HCEC 1CT (cell line): ENCODE results near the gene COL18A1.

ENCODE experiments used
- DNase-seq: peaks from one replicate; pipeline ENCODE4 v3.0.0-alpha.2; 2017

The COL18A1 gene

DNA sequence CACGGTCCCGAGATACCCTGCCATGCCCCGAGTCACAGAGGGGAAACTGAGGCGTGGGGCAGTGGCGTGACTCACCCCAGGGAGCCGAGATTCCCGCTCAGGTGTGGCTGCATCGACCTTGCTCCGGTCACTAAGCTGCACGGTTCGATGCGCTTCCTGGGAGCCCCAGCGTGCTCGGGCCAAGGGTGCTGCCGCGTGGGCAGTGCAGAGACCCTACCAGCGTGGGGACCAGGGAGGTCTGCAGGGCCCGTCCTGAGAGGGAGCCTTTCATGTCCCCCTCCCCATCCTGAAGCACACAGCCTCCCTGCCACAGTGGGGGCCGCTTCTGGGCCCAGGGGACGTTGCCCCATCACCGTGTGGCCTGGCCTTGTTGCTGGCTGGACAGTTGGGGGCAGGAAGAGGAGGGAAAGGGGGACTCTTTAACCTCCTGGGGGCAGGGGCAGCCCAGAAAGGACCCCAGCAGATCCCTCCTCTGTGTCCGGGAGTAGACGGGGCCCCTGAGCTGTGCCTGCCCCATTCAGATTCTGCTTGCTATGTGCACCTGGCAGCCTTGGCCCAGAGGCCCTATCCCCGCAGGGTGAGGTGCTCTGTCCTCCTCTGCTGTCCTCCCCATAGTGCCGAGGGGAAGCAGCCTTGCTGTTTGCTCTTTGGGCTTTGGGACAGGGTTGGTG lies 52.3 kb downstream of the COL18A1 start:
- no peak for DNase-seq

DNA sequence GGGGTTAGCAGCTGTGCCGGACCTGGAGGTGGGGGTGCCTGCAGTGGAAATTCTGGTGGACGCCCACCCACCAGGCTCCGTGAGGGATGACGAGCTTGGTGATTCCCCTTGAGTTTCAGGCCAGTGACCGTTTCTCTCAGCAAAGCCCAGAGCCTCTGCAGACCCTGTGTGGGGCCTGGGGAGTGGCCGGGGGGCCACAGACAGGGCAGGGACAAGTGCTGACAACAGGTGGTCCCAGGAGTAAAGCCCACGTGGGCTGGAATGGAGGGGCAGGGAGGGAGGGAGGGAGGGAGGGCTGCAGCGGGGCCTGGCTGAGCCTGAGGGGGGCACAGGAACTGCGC lies 52.8 kb downstream of the COL18A1 start:
- no peak for DNase-seq

DNA sequence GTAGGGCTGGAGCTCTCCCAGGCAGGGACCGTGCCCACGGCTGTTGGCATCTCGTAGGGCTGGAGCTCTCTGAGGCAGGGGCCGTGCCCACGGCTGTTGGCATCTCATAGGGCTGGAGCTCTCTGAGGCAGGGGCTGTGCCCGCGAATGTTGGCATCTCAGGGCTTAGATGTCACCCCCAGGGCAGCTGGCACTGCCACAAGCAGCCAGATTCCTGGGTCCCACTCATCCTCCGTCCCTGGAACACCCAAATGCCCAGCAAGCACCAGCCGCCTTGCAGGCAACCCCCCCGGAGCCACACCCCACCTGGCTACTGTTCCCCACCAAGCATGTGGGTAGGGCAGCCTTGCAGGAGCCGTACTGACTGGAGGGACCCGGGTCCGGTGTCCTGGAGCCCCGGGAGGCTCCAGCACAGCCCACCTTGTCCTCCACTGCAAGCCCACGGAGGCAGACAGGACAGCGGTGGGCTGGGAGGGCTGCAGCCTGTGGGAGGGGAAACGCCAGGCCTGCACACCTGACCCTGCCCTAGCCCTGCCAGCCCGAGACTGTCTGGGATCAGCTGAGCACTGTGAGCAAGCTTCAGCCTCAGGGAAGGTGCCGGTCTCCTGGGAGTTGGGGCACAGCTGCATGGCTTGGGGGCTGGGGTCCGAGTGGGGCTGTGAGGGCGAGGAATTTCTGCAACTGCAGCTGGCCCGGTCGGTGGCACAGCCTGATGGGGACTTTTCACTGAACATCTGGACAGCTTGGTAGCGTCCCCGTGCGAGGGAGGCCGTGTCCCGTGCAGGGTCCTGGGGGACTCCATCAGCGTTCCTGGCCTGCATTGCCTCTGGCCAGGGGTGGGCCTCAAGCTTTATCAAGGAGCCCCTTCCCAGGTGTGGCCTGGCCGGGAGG lies 53.6 kb downstream of the COL18A1 start:
- no peak for DNase-seq

DNA sequence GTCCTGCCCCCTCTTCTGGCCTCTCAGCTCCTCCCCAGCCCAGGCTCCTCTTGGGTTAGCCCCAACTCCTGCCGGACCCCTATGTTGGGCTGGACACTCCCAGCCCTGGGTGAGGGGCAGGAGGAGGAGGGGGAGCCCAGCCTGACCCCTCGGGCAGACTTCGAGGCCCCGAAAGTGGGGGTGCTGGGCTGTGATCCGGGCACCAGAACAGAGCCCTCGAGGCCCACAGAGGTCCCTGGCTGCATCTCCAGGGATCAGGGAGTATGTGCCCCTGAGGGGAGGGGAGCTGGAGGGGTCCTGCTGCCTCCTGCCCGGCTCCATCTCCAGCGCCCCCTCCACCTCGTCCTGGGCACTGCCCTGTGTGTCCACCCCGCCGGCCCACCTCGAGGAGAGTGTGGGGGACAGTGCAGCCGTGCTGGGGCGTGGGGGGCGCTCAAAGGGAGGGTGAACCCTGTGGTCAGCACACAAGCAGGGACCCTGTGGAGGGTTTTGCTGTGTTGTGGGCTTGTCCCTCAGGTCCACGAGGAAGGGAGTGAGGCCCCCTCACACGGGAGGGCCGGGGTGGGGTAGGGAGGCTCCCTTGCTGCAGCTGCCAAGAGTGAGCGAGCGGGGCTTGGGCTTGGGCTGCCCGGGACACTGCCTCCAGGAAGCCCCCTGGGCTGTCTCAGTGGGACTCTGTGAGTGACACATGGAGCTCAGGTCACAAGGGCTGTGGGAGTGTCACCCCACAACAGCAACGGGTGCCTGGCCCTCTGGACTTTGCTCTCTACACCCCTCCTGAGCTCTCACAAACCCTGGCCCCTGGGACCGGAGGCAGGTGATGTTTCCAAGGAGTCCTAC lies 54.4 kb downstream of the COL18A1 start:
- no peak for DNase-seq

DNA sequence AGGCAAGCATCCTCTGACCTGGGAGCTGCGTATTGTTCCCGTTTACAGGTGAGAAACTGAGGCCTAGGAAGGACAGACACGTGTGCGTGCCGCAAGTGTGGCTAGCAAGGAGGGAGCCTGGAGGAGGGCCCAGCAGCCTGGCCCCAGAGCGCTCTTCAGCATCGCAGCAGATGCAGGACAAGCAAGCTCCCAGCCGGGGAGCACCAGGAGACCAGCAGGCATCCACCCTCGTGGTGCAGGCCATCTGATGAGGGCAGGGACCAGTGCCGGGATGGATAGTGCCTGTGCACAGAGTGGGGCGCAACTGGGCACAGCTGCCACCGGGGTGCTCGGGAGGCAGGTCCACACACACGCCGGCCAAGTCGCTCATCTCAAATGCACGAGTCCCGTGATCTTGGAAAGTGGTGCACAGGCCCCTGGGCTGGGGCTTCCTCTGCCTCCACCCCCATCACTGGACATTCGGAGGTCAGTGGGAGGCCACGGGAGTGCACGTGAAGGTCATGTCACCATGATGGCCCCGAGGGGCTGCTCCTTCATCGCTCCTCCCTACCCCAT lies 55.1 kb downstream of the COL18A1 start:
- no peak for DNase-seq

DNA sequence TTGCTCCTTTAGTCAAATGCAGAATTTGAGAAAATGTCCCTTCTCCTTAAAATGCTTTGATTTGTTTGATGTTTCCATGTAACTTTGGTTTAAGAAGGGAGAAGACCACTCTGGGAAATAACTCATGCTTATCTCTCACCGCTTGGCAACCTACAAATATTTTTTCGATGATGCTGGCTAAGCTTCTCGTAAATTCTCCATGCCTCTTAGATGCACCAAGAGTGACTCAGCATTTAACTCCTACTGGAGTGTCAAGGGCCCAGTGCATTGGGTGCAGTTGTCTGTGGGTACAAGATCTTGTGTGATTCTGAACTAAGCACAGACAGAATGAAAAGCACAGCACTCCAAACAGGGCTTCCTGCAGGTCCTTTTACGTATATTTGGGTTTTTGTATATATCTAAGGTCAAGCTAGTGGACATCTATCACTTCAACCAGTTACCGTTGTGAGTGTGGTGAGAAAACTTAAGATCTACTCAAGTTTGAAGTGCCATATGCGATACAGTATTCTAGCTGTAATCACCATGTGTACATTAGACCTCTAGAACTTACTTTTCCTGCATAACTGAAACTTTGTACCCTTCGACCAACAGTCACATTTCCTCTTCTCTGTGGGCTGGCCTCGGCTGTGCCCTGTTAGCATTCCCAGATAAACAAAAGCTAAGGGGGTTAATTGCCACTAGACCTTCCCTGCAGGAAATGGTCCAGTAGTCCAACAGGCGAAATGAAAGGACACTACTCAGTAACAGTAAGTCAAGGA lies 55.8 kb downstream of the COL18A1 start:
- DNase-seq = peak; percentile 69

DNA sequence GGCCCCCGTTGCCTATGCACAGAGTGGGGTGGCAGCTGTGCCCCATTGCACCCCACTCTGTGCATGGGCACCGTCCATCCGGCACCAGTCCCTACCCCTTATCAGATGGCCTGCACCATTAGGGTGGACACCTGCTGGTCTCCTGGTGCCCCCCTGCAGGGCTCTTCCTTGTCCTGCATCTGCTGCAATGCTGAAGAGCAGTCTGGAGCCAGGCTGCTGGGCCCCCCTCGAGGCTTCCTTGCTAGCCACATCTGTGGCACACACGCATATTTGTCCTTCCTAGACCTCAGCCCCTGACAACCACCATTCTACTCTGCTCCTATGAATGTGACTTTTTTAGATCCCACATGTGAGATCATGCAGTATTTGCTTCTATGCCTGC lies 56.4 kb downstream of the COL18A1 start:
- DNase-seq = no peak

DNA sequence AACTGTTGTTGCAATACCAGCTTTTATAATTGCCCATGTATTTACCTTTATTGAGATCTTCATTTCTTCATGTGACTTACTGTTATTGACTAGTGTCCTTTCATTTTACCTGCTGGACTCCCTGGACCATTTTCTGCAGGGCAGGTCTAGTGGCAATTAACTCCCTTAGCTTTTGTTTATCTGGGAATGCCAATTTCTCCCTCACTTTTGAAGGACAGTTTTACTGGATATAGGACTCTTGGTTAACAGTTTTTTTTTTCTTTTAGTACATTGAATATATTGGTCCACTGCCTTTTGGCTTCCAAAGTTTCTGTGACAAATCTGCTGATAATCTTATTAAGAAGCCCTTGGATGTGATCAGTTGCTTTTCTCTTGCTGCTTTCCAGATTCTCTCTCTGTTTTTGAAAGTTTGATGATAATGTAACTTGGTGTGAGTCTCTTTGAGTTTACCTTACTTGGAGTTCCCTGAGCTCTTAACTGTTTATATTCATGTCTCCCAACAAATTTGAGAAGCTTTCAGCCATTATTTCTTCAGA lies 56.9 kb downstream of the COL18A1 start:
- no peak for DNase-seq

DNA sequence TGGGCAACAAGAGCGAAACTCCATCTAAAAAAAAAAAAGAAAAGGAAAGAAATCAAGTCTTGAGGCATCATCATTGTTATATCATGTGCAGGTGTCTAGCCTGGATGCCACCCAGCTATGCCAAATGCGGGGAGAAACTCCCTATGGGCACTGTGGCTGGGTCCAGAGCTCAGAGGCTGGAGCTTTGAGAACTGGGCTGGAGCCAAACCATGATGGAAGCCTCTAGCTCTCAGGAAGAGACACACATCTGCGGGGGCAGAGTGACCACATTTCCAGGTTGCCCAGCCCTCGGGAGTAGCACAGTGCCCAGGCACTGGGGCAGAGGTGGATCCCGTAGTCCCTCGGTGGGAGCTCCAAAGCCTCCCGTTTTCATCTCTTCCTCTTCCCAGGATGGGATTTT lies 58.9 kb downstream of the COL18A1 start:
- no peak for DNase-seq

DNA sequence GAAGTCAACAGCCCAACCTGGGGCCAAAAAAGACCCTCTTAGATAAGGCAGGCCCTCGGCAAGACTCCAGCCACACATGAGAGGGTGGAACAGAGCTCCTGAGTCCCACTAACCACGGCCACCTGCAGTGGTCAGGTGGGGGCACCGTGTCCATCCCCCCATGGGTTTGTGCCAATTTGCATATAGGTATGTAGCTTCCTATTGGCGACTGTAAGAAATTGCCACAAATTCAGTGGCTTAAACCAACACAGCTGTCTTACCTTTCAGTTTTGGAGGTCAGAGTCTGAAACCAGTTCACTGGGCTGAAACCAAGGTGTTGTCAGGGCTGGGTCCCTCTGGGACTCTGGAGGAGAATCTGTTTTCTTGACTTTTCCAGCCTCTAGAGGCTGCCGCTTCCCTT lies 59.3 kb downstream of the COL18A1 start:
- DNase-seq = no peak

DNA sequence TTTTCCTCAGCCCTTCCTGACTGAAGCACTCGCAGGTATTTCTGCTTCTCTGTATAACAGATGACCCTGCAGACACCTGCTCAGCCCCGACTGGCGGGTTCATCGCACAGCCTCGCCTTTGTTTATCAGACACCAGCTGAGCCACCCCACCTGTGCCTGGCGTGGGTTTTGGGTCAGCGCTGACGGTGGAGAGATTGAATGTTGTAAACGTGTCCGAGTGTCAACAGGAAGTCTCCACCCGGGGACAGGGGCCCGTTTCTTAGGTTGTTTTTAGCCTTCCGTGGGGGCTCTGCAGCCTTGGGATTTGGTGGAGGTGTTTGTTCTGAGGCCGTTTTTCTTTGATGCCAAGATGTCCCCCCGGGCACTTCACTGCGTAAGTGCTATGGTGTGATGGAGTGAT lies 60.1 kb downstream of the COL18A1 start:
- no peak for DNase-seq

DNA sequence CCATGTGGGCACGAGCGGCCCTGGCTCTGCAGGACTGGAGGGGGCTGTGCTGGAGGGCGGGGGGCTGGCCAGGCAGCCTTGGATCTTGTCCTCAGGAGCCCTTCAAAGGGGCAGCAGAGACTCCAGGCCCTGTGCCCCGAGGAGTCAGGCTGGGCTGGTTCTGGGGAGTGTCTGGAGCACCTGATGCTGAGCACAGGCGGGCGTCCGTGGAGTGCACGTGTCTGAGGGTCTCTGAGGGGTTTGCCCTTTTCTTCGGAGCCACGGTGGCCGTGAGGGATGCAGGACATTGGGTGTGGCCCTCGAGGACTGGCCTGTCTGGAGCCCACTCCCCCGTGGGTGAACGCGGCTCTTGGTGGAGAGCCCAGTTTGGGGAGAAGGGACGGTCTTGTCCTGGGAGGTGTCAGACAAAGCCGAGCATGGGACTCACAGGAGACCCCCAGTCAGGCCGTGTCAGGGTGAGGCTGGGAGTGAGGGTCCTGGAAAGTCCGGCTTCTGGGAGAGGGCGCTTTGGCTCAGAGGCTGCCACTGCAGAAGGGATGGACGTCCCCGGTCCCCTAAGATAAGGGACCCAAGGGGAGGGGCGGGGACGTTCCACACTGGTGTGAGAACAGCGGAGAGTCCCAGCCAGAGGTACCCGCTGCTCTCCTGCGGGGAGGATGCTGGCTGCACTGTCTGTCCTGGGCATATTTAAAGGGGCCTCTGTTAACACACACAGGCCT lies 60.8 kb downstream of the COL18A1 start:
- DNase-seq = no peak

DNA sequence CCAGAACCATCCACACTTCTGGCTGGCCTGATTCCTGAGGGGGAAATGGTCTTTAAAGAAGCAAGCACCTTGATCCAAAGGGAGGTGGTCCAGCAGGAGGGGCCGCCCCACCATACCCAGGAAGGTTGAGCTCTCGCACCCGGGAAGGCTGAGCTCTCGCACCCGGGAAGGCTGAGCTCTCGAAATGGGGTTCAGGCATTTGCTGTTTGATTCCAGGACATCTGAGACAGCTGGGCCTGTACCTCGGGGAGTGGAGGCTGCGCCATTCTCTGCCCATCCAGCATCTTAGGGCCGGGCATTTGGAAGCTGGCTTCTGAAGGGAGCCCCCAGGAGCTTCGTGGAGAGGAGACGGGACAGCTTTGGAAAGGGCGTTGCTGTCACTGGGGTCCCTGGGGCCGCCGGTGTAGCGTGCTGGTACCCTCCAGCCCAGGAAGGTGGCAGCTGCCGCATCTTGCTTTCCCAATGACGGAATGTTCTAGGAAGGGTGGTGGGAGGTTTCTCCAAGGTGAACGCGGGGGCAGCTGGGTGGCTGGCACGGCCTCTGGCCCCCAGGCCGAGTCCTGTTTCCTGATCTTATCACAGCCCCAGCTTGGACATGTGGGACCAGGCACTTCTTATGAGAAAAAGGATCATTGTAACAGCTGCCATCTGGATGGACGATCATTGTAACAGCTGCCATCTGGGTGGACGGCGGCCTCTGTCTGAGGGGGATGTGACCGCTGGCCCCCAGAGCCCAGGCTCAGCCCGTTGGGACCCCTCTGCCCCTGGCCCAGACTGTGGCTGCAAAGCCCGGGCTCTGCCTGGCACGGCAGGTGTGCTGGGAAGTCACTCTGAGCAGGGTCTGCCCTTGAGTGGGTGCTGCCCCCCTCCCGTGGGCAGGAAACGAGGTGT lies 61.6 kb downstream of the COL18A1 start:
- no peak for DNase-seq

DNA sequence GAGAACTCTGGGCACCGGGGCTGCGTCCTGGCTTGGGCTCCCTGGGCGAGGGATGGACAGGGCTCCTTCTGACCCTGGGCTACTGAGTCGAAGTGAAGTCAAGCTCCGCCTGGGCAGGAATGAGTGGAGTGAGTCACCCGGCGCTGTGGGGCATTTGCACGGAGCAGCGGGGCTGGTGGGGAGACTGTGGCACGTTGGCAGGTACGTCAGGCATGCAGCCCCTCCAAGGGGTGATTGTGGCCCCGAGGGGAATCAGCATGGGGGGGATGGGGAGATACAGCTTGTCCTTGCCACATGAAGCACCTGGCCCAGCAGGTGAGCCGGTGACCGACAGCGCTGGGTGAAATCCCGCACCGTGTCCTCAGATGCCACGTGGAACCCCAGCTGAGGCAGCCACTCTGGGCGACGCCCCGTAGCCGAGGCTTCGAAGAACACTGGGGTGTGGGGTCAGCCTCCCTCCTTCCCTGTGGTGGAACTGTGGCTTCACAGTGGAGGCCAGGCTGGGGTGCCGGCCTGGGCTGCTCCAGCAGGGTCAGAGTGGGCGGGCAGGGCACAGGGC lies 62.3 kb downstream of the COL18A1 start:
- no peak for DNase-seq

DNA sequence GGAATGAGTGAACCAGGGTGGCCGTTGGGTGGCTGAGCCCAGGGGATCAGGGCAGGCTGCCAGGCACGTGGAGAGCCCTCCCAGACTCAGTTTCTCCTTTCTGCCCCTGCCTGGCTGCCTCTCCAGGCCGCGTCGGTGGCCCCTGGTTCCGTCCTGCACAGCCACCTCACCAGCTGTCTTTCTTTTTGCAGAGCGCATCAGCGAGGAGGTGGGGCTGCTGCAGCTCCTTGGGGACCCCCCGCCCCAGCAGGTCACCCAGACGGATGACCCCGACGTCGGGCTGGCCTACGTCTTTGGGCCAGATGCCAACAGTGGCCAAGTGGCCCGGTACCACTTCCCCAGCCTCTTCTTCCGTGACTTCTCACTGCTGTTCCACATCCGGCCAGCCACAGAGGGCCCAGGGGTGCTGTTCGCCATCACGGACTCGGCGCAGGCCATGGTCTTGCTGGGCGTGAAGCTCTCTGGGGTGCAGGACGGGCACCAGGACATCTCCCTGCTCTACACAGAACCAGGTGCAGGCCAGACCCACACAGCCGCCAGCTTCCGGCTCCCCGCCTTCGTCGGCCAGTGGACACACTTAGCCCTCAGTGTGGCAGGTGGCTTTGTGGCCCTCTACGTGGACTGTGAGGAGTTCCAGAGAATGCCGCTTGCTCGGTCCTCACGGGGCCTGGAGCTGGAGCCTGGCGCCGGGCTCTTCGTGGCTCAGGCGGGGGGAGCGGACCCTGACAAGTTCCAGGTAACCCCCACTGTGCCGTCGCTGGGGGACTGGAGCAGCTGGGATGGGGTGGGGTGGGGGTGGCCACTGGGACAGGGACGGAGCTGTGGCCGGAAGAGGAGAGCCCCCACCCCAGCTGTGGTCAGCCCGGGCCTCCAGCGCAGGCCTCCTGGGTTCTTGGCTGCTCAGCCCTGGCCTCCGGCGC lies 63.3 kb downstream of the COL18A1 start:
- no peak for DNase-seq

DNA sequence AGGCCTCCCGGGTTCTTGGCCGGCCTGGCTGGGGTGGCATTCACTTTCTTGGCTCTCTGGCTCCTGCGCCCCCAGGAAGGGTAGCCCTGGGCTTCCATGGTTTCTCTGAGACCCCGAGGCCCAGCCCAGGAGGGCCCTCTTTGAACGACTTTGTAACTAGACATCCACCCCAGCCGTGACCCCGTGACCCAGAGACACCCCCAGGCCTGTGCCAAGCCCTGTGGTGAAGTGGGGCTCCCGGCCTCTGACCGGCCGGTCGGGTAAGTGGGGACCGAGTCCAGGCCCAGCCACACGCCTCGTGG lies 64.0 kb downstream of the COL18A1 start:
- DNase-seq = no peak

DNA sequence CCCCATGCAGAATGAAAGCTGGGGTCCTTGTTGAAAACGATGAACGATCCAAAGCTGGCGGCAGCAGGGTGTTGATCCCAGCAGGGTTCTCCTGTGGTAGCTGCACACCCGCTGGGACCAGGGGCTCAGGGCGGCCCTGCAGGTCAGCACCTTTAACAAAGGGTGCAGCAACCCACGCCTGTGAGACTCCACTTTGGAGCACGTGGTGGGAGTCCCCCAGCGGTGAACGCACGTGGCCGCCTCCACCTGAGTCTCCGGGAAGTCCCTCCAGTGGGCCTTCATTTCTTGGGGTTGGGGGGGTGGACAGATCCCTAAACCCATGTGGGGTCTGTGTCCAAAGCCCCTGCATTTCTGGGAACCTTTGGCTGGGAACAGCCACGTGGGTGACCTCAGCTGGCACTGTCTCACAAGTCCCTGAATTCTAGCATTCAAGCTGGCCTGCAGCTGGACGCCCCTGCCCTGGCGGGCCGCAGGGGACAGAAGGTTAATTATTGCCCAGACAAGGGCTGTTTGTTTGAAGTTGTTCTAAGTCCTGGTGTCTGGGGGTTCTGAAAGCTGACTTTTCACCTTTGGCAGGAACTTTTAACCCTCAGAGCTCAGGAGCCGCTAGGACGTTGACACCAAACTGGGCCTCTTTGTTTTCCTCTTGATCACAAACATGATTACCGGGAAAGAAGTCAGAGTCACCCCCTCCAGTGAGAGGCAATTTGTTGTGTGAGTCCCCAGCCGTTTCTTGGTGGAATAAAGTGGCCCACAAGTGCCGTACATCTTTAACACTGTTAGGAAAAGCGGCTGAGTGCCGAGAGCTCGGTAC lies 64.5 kb downstream of the COL18A1 start:
- no peak for DNase-seq

DNA sequence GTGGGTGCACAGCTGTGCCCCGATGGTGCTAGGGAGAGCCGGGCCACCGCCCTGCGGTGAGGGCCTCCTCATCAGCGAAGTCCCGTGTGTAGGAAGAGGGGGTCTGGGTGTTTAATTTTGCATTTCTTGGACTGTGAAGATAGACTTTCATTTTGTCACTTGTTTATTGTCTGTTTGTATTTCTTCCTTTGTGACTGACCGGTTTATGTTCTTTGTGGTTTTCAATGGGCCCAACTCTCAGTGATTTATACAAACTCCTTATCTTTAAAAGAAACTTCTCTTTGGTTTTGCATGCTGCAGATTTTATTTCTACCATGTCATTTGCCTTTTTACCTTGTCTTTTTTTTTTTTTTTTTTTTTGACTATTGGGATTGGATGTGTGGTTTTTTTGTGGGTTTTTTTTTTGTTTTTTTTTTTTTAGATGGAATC lies 65.1 kb downstream of the COL18A1 start:
- DNase-seq = no peak
